Fibroblast of lung (primary cell): ENCODE data around the gene PLCH2.

Experiments used
- CTCF ChIP-seq, 2 donors: IDR thresholded peaks in 1 of 2; conservative IDR thresholded peaks in 1 of 2; 1 replicate in 1 of 2; 2 replicates in 1 of 2; pipeline ENCODE4 v1.5.1; 2011 to 2012; ENCODE audit warnings: low read length in 2 of 2, control low read depth in 1 of 2, inconsistent platforms in 1 of 2, low read depth in 1 of 2, mild to moderate bottlenecking in 1 of 2
- EZH2 ChIP-seq: IDR thresholded peaks from 2 replicates; pipeline ENCODE4 v1.5.1; 2012; ENCODE audit warnings: low read length, control low read depth, mild to moderate bottlenecking; ENCODE audit errors: missing control alignments

- no peak for TF ChIP-seq EZH2
- TF ChIP-seq CTCF (conservative IDR thresholded peaks at IDR 0.05 in 1 of 2, IDR thresholded peaks at IDR 0.05 in 1 of 2; ENCODE audit: low read depth in 1 of 2, low read length in 2 of 2) = no peak
These were observed 20.7 kb downstream of the PLCH2 start for GRCh38 chr1:2496746-2497145.
